ENCODE data around the gene APBB2.
"Not testable (repeated sequence)": the region's sequence is repeated elsewhere in the genome, so short reads cannot be mapped to it uniquely, and the experiment has no call there.

APBB2 gene

GRCh38 chr4:41154010-41154813 is 60.1 kb downstream of the APBB2 start:
- Histone ChIP-seq H3K4me3 (ENCODE audit: low read depth in 1 of 2, low read length in 1 of 2) (no peak overlapping the region), H3K27ac (no peak overlapping the region)
- TF ChIP-seq, protein P1, sequence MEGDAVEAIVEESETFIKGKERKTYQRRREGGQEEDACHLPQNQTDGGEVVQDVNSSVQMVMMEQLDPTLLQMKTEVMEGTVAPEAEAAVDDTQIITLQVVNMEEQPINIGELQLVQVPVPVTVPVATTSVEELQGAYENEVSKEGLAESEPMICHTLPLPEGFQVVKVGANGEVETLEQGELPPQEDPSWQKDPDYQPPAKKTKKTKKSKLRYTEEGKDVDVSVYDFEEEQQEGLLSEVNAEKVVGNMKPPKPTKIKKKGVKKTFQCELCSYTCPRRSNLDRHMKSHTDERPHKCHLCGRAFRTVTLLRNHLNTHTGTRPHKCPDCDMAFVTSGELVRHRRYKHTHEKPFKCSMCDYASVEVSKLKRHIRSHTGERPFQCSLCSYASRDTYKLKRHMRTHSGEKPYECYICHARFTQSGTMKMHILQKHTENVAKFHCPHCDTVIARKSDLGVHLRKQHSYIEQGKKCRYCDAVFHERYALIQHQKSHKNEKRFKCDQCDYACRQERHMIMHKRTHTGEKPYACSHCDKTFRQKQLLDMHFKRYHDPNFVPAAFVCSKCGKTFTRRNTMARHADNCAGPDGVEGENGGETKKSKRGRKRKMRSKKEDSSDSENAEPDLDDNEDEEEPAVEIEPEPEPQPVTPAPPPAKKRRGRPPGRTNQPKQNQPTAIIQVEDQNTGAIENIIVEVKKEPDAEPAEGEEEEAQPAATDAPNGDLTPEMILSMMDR (IDR thresholded peaks at IDR 0.05) = no peak

GRCh38 chr4:41150401-41150800 is 63.9 kb downstream of the APBB2 start:
- no peaks in the 10 kb centered on the region for H3K36me3 ChIP-seq
- no peak overlapping the region for H3K27ac ChIP-seq
- TF ChIP-seq, protein P1 (IDR thresholded peaks at IDR 0.05) = no peak
- no peak overlapping the region for H3K4me3 ChIP-seq (ENCODE audit: low read depth in 1 of 2, low read length in 1 of 2)
- H3K4me1 ChIP-seq (ENCODE audit: control insufficient read depth in 1 of 2, insufficient read depth in 1 of 2, low read depth in 1 of 2, low read length in 1 of 2) = no peaks in the 10 kb centered on the region
- H3K27me3 ChIP-seq = peaks cover 5% of the 10 kb centered on the region
- no peaks in the 10 kb centered on the region for H3K9me3 ChIP-seq

More at GRCh38 chr4:41154010-41154813, 60.1 kb downstream of the APBB2 start:
- Histone ChIP-seq H3K9me3 (no peaks in the 10 kb centered on the region), H3K4me1 (ENCODE audit: control insufficient read depth in 1 of 2, insufficient read depth in 1 of 2, low read depth in 1 of 2, low read length in 1 of 2) (no peaks in the 10 kb centered on the region), H3K27me3 (no peaks in the 10 kb centered on the region), H3K36me3 (no peaks in the 10 kb centered on the region)

DNA sequence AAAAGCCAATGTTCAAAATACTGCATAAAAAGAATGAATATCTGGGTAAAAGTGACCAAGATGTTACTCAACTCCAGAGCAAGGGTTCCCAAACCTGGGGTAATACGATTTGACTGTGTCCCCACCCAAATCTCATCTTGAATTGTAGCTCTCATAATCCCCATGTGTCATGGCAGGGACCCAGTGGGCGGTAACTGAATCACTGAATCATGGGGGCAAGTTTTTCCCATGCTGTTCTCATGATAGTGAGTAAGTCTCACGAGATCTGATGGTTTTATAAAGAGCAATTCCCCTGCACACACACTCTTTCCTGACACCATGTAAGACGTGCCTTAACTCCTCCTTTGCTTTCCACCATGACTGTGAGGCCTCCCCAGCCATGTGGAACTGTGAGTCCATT is 64.8 kb downstream of the APBB2 start:
- not testable (repeated sequence) for H3K36me3 ChIP-seq; H3K4me1 ChIP-seq (ENCODE audit: control insufficient read depth in 1 of 2, insufficient read depth in 1 of 2, low read depth in 1 of 2, low read length in 1 of 2); H3K4me3 ChIP-seq (ENCODE audit: low read depth in 1 of 2, low read length in 1 of 2); H3K9me3 ChIP-seq; H3K27me3 ChIP-seq; H3K27ac ChIP-seq

DNA sequence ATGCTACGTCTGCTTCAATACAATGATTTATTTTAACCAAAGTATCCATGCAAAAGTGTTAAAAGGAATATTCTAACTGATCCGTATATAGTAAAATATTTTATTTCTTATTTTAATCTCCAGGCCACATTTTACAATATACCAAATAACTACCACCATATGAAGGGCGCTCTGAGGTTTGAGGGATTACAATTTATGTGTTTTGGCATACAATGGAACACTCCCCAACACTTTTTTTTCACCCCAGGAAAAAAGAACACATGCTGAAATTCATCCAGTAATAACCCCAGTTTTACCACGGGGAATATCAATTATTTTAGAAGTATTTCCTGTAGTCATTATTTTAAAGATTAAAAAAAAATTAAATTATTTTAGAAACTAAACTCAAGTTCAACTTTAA is 65.4 kb downstream of the APBB2 start:
- no peaks in the 10 kb centered on the region for H3K4me1 ChIP-seq (ENCODE audit: control insufficient read depth in 1 of 2, insufficient read depth in 1 of 2, low read depth in 1 of 2, low read length in 1 of 2)
- H3K9me3 ChIP-seq = no peaks in the 10 kb centered on the region
- H3K27me3 ChIP-seq = peaks cover 5% of the 10 kb centered on the region
- no peak overlapping the region for H3K4me3 ChIP-seq (ENCODE audit: low read depth in 1 of 2, low read length in 1 of 2)
- H3K27ac ChIP-seq = no peak overlapping the region
- TF ChIP-seq, protein P1 (IDR thresholded peaks at IDR 0.05) = no peak
- no peaks in the 10 kb centered on the region for H3K36me3 ChIP-seq

- Histone ChIP-seq H3K27me3 (peaks cover 5% of the 10 kb centered on the region), H3K27ac (no peak overlapping the region), H3K36me3 (no peaks in the 10 kb centered on the region), H3K9me3 (no peaks in the 10 kb centered on the region), H3K4me3 (ENCODE audit: low read depth in 1 of 2, low read length in 1 of 2) (no peak overlapping the region), H3K4me1 (ENCODE audit: control insufficient read depth in 1 of 2, insufficient read depth in 1 of 2, low read depth in 1 of 2, low read length in 1 of 2) (no peaks in the 10 kb centered on the region)
- TF ChIP-seq, protein P1 (IDR thresholded peaks at IDR 0.05) = no peak
Measured at GRCh38 chr4:41148292-41148691, 66.0 kb downstream of the APBB2 start.

DNA sequence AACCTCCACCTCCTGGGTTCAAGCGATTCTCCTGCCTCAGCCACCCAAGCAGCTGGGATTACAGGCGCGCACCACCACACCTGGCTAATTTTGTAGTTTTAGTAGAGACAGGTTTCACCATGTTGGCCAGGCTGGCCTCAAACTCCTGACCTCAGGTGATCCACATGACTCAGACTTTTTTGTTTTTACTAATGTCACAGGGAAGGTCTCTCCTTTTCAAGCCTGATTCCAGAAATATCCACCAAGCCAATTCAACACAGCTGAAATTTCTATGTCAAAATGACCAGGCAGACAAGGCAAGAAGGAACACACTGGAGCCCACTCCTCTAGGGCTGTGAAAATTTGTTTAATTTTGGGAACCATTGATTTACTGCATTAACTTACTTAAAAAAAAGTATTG is 66.8 kb downstream of the APBB2 start:
- not testable (repeated sequence) for H3K9me3 ChIP-seq; H3K27ac ChIP-seq; H3K4me3 ChIP-seq (ENCODE audit: low read depth in 1 of 2, low read length in 1 of 2); H3K36me3 ChIP-seq; H3K4me1 ChIP-seq (ENCODE audit: control insufficient read depth in 1 of 2, insufficient read depth in 1 of 2, low read depth in 1 of 2, low read length in 1 of 2); H3K27me3 ChIP-seq

All from neutrophil (primary cell).